ENCODE results near the gene A3GALT2. TPM values are rescaled to one million over a fixed set of nuclear protein-coding genes. Genes with fewer than 3 reads are reported as not detected.

A3GALT2 gene
- total RNA-seq, 1 experiment from 2014 or later, result not detected

DNA sequence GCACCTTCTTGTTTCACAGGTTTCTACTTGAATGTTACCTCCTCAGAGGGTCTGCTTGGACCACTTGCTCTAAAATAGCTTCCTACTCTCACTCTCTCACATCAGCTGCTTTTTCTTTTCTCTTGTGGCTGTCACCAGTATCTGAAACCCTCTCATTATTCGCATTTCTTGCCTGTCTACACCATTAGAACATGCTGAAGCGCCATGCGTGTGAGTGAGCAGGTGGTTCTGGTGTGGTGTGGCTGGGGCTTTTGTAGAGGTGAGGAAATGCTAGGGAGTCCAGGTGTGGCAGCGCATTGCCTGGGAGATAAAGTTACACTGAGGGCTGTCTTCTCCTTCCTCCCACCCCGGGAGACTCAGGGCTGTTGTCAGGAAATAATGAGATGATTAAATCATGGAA, 60.5 kb downstream of the A3GALT2 start:
- no peak overlapping the region for H3K56ac ChIP-seq (ENCODE audit: insufficient read length, low read depth, low read length)
- peaks cover 4% of the 10 kb centered on the region; the same call in 1 of the 2 replicates for H3K79me2 ChIP-seq (ENCODE audit: insufficient read depth, low read length)
- peaks cover 6% of the 10 kb centered on the region; the same call in 1 of the 2 replicates for H3K4me1 ChIP-seq (ENCODE audit: insufficient read depth, low read length)
- H3K4ac ChIP-seq (ENCODE audit: low read depth, low read length), result no peak overlapping the region
- no peak overlapping the region for H4K8ac ChIP-seq (replicated peaks; ENCODE audit: insufficient read length, low read depth, low read length)
- no peak overlapping the region for H2BK20ac ChIP-seq (ENCODE audit: low read depth, low read length, poor library complexity, severe bottlenecking)
- H2AK5ac ChIP-seq (ENCODE audit: insufficient read length, low read length), result no peak overlapping the region
- no peak overlapping the region for H2BK5ac ChIP-seq (ENCODE audit: insufficient read length, low read length)
- Mint-ChIP-seq H3K27ac (peak overlapping the region in 1 of 3 experiments; percentile 74; a peak in 4 of 7 replicates), H3K36me3 (ENCODE audit: insufficient read depth in 1 of 3, low read depth in 3 of 3) (peaks cover 5 to 21% (median 6%) of the 10 kb centered on the region in 3 experiments; a peak in 5 of 7 replicates), H3K27me3 (ENCODE audit: low read depth) (no peaks in the 10 kb centered on the region), H3K9me3 (no peaks in the 10 kb centered on the region), H3K4me3 (peak overlapping the region in 1 of 2 experiments; percentile 49; a peak in 1 of 5 replicates), H3K4me1 (peaks cover 37 to 40% of the 10 kb centered on the region in 2 experiments)
- no peak overlapping the region for H3K4me2 ChIP-seq (ENCODE audit: insufficient read depth, insufficient read length, low read length)
- no peak overlapping the region for H3K27ac ChIP-seq (ENCODE audit: insufficient read length, low read depth, low read length)
- H3T11ph ChIP-seq (ENCODE audit: low read length), result no peak overlapping the region
- peaks cover 14% of the 10 kb centered on the region for H3K23me2 ChIP-seq (ENCODE audit: insufficient read length, low read depth, low read length, poor library complexity, severe bottlenecking)
- DNase-seq, result no peak
- H3K27me3 ChIP-seq (ENCODE audit: insufficient read depth, low read length), result no peaks in the 10 kb centered on the region
- no peak overlapping the region for H2BK12ac ChIP-seq (ENCODE audit: insufficient read length, low read depth, low read length)
- TF ChIP-seq, protein P1, sequence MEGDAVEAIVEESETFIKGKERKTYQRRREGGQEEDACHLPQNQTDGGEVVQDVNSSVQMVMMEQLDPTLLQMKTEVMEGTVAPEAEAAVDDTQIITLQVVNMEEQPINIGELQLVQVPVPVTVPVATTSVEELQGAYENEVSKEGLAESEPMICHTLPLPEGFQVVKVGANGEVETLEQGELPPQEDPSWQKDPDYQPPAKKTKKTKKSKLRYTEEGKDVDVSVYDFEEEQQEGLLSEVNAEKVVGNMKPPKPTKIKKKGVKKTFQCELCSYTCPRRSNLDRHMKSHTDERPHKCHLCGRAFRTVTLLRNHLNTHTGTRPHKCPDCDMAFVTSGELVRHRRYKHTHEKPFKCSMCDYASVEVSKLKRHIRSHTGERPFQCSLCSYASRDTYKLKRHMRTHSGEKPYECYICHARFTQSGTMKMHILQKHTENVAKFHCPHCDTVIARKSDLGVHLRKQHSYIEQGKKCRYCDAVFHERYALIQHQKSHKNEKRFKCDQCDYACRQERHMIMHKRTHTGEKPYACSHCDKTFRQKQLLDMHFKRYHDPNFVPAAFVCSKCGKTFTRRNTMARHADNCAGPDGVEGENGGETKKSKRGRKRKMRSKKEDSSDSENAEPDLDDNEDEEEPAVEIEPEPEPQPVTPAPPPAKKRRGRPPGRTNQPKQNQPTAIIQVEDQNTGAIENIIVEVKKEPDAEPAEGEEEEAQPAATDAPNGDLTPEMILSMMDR (conservative IDR thresholded peaks at IDR 0.05), result no peak
- no peak overlapping the region for H2BK120ac ChIP-seq (ENCODE audit: low read depth, low read length, poor library complexity, severe bottlenecking)
- H3K79me1 ChIP-seq (ENCODE audit: insufficient read depth, low read depth, low read length, poor library complexity, severe bottlenecking), result peaks cover 4% of the 10 kb centered on the region
- H4K5ac ChIP-seq (ENCODE audit: insufficient read length, low read depth, low read length), result no peak overlapping the region
- H2BK15ac ChIP-seq (ENCODE audit: low read depth, low read length), result no peak overlapping the region
- no peak overlapping the region for H4K91ac ChIP-seq (ENCODE audit: insufficient read length, low read depth, low read length)
- H2AFZ ChIP-seq (ENCODE audit: low read length), result no peak overlapping the region
- H3K23ac ChIP-seq (ENCODE audit: insufficient read length, low read depth, low read length), result no peak overlapping the region
- H3K9me3 ChIP-seq (ENCODE audit: control insufficient read depth, low read depth, low read length), result no peaks in the 10 kb centered on the region
- H4K20me1 ChIP-seq (ENCODE audit: control insufficient read depth, insufficient read depth, insufficient read length), result no peaks in the 10 kb centered on the region
- no CpG with 5 or more reads among the region's 5 CpGs for WGBS (ENCODE audit: extremely low coverage, insufficient read length, low lambda C conversion rate)
- H3K18ac ChIP-seq (ENCODE audit: insufficient read length, low read depth, low read length), result no peak overlapping the region
- H3K9ac ChIP-seq (ENCODE audit: extremely low read depth, insufficient read length, low read length), result no peak overlapping the region
- H3K14ac ChIP-seq (ENCODE audit: insufficient read depth, low read length), result no peak overlapping the region

Measured in H9 (cell line).